GM12801 (cell line): ENCODE data around the gene CHD9NB.

Experiments used
- CTCF ChIP-seq: IDR thresholded peaks from one replicate; pipeline ENCODE4 v1.5.1; 2011; ENCODE audit warnings: control low read depth; ENCODE audit not compliant: insufficient read length; ENCODE audit errors: extremely low read depth

The CHD9NB gene

DNA sequence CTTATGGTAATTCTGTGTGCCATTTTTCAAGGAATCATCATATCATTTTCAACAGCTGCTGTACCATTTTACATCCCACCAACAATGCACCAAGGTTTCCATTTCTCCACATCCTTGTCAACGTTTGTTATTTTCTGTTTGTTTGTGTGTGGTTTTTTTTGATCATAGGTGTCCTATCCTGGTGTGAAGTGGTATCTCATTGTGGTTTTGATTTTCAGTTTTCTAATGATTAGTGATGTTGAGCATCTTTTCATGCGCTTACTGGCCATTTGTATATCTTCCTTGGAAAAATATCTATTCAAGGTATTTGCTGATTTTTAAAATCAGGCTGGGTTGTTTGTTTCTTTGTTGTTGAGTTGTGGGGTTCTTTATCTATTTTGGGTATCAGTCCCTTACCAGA, 17.1 kb upstream of the CHD9NB start:
- no peak for TF ChIP-seq CTCF

- no peak for TF ChIP-seq CTCF
These were observed 15.7 kb upstream of the CHD9NB start for GRCh38 chr16:53068423-53068833.

DNA sequence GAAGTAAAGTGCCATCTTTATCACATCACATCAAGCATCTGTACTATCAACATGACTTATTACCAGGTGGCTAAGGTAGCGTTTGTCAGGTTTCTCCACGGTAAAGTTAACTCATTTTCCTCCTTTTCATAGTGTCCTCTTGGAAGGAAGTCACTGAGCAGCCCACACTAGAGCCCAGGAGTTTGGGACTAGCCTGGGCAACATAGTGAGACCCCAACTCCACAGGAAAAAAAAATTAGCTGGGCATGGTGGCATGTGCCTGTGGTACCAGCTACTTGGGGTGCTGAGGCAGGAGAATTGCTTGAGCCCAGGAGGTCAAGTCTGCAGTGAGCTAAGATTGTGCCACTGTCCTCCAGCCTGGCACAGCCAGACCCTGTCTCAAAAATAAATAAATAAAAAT, 15.0 kb upstream of the CHD9NB start:
- no peak for TF ChIP-seq CTCF

- TF ChIP-seq CTCF: no peak
These were observed 12.9 kb upstream of the CHD9NB start for GRCh38 chr16:53065461-53066061.

- TF ChIP-seq CTCF: no peak
These were observed 11.4 kb upstream of the CHD9NB start for GRCh38 chr16:53064081-53064578.

GRCh38 chr16:53061701-53062159, 9.0 kb upstream of the CHD9NB start:
- no peak for TF ChIP-seq CTCF

DNA sequence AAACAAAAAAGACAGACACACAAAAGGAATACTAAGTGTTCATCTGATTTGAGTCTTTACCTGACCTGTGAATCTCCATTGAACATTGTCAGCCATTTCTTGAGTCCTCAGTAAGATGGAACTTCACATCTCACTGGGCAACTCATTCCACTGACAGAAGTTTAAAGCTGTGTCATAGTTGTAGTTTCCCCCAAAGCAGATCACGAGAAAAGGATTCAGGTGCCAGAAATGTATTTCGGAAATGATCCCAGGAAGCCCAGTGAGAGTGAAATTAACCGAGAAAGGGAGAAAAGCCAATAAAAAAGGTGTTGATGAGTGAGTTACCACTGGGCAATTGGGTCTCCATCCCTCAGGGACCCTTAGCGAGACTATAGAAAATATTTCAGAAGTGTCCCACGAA, 8.6 kb upstream of the CHD9NB start:
- no peak for TF ChIP-seq CTCF
